Activated naive CD8-positive, alpha-beta T cell treated with anti-CD3 and anti-CD28 coated beads, Interleukin-2, amount 50 U/mL, for 16 hours (primary cell): ENCODE measurements around the gene CAP2.

Experiments used
- DNase-seq: peaks from one replicate; pipeline ENCODE4 v3.0.0-alpha.2; 2020; ENCODE audit warnings: low read depth, low spot score

CAP2 gene, protein sequence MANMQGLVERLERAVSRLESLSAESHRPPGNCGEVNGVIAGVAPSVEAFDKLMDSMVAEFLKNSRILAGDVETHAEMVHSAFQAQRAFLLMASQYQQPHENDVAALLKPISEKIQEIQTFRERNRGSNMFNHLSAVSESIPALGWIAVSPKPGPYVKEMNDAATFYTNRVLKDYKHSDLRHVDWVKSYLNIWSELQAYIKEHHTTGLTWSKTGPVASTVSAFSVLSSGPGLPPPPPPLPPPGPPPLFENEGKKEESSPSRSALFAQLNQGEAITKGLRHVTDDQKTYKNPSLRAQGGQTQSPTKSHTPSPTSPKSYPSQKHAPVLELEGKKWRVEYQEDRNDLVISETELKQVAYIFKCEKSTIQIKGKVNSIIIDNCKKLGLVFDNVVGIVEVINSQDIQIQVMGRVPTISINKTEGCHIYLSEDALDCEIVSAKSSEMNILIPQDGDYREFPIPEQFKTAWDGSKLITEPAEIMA

DNA sequence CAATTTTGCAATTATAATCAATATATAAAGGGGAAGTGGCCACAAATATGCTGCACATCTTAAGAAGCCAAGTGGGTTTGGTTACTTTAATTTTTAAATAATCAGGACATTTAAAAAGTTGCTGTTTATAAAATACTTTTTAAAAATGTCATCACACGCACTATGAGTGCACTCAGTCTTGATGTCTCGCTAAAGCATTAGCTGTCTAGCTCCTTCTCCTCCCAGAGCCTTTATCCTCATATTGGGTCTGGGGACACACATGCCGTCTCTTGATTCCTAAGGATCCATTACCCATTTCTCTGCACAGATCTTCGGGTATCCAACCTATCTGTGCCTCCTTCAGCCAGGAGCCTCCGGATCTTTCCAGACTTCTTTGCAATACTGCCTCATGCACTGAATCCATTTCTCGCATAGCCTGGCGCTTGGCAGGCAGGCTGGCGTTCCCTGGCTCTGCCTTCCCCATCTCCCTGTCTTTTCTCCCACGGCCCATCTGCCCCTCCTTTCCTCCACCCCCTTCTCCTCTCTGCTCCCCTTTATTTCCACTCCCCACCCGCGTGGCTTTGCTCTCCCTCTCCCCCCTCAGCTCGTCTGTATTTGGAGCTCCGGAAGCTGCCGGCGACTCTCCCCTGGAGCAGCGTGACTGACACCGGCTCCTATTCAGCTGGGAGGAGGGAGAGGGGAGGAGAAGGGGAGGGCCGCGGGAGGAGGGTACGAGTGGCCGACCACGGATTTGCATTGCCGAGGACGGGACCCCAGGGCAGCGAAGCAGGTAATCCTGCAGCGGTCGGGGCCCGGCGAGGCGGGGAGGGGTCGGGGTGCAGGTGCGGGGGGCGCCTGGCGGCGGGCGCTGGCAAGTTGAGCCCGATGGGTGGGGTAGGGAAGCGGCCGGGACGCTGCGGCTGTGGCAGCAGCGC is at the start of gene CAP2:
TSS of gene CAP2 (plus strand) at position 618 of the 914 bp plus-strand sequence. CDS start 27,961 bp downstream, outside the sequence.
- DNase-seq = no peak

DNA sequence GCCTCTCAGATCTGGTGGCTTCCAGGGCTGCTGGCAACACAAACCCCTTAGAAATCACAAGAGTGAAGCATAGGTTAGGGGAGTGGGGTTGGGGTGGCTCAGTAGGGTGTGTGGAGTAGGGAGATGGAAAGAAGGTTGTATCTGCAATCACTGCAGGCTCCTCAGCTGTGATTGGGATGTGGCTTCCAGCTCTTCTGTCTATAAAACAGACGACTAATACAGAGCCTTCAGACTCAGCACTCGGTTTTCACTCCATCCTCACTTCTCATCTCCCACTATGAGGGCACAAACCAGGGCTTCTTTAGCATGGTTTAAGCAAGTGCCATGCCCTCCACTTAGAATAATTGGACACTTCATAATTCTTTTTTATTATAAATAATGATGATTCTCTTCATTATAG is 46.4 kb upstream of the CAP2 start:
- no peak for DNase-seq

DNA sequence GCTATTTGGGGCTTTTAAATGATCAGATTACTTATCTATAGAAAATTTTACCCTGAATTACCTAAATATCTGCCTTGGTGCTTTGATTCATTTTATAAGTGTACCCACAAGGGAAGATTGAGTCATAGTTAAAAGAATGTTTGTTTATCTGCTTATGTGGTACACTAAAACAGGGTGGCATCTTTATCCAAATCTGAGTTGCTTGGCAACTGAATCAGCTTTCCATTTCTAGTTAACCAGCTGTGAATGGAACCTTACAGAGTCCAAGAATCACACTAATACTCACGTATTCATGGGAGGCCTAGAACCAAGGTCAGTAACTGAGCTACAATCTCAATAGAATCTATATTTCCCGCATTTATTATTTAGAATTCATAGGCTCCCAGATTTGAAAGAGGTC is 44.0 kb upstream of the CAP2 start:
- no peak for DNase-seq

GRCh38 chr6:17352302-17352701 is 41.1 kb upstream of the CAP2 start:
- no peak for DNase-seq

- no peak for DNase-seq
These were observed 39.8 kb upstream of the CAP2 start for GRCh38 chr6:17353440-17354175.

DNA sequence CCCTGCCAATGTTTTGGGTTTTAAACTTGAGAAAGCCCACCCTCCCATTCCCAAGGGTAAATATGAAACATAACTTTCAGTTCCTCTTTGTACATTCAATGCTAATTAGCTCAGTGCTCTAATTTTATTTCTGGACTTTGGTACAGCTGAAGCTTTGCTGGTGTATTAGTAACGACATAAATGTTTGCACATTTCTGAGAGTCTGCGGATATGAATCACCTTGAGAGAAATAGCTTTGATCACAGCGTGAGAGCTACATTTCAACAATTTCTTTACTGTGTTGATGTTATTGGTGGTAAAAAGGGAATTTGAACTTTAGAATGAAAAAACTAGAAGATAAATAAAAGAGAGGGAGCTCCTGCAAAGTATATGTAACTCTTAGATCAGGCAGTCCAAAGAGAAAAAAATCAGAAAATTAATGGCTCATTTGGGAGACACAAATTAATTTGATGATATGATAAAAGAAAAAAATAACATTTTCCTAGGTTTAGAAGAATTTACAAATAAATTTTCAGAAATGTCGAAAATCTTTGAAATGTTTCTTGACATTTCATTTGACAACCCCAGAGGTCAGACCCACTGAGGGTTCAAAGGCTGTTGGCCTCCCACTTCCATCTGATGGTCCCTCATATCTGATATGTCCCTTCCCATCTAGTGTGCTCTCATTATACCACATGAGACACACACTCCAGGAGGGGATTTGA is 38.5 kb upstream of the CAP2 start:
- DNase-seq = no peak

- no peak for DNase-seq
These were observed 38.0 kb upstream of the CAP2 start for GRCh38 chr6:17355404-17355774.

DNA sequence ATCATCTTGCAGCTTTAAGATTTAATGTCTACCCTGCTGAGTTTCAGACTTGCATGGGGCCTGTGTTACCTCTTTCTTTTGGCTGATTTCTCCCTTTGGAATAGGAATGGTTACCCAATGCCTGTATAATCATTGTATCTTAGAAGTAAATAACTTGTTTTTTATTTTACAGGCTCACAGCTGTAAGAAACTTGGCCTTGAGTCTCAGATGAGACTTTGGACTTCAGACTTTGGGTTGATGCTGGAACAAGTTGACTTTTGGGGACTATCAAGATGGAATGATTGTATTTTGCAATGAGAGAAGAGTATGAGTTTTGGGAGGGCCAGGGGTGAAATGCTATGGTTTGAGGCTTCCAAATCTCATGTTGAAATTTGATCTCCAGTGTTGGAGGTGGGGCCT is 34.9 kb upstream of the CAP2 start:
- DNase-seq = no peak

DNA sequence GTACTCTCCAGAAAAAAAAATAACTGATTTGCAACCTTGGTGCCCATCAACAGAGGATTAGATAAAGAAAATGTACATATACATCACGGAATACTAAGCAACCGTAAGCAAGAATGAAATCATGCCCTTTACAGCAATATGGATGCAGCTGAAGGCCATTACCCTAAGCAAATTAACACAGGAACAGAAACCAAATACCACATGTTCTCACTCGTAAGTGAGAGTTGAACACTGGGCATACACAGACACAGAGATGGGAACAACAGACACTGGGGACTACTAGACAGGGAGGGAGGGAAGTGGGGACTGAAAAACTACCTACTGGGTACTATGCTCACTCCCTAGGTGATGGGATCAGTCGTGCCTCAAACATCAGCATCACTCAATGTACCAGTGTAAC is 32.8 kb upstream of the CAP2 start:
- no peak for DNase-seq

DNA sequence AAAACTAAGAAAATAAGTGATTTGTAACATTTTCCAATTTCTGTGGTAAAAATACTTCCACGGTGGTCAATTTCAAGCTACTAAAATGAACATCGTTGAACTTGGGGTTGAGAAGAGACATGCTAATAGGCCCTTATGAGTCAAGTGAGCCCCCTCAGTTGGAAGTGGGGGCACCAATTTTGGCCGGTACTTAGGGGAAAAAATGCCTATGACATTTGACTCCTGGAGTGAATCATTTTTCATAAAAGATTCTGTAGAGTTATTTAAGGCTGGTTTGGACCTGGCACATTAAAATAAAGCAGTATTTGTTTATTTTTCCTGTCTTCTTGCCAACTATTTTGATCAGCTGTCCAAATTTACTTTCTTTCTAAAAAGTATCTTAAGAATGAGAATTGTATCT is 32.4 kb upstream of the CAP2 start:
- no peak for DNase-seq

DNA sequence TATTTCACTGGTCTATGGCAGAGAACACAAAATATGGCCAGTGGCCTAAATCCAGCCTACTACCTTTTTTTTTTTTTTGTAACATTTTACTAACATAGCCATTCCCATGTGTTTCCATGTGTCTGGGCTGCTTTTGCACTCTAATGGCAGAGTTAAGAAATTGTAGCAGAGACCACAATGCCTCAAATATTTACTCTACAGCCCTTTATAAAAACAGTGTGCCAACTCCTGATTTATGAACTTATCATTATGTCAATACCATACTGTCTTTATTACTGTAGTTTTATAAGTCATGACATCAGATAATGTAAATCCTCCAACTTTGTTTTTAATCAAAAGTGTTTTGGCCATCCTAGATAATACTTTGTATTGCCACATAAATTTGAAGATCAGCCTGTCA is 27.4 kb upstream of the CAP2 start:
- no peak for DNase-seq

- no peak for DNase-seq
These were observed 25.5 kb upstream of the CAP2 start for GRCh38 chr6:17367868-17368267.

DNA sequence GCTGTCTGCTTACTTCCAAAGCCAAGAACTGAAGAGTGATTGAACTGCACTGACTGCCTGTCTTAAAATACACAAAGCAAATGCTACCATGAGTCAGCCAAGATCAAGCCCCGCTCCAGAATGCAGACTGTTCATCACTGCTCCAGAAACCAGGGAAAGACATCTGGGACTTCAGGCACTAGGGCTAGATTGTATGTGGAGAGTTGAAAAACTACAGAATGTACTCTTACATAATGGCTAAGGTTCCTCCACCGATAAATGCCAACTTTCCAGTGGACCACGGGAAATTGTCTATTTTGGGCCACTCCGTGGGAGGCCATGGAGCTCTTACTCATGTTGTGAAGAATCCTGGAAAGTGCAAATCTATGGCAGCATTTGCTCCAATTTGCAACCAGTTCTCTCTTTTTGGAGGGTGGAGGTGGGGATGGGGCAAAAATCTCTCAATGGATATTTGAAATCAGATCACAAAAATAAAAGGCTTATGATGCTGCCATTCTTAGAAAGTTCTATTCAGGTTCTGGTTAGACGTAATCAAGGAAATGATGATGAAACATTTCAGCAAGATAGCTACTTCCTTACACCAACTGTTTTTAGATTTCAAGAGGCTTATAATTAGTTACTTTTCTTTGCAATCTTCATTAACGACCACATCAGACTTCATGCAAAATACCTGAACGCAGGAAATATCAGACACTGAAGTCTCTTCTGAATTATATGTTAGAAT is 11.8 kb upstream of the CAP2 start:
- no peak for DNase-seq

DNA sequence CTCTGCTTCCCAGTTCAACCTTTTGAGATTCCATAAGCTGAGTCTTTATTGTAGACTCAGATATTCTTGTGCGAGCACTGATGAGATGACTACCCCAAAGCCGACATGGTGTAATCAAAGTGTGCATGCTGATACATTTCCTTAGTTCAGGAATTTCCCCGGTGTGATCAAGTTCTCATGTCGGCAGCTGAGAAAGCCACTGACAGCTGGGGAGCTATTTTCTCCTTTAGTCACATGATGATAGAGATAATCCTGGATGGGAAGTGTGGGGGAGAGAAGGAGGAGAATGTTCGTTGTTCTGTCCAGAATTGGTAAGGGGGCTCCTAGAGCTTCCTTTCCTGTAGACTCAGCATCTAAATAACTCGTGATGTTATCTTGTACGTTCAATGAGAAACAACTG is 7.7 kb upstream of the CAP2 start:
- no peak for DNase-seq

- DNase-seq = no peak
These were observed 5.0 kb upstream of the CAP2 start for GRCh38 chr6:17388365-17388764.

DNA sequence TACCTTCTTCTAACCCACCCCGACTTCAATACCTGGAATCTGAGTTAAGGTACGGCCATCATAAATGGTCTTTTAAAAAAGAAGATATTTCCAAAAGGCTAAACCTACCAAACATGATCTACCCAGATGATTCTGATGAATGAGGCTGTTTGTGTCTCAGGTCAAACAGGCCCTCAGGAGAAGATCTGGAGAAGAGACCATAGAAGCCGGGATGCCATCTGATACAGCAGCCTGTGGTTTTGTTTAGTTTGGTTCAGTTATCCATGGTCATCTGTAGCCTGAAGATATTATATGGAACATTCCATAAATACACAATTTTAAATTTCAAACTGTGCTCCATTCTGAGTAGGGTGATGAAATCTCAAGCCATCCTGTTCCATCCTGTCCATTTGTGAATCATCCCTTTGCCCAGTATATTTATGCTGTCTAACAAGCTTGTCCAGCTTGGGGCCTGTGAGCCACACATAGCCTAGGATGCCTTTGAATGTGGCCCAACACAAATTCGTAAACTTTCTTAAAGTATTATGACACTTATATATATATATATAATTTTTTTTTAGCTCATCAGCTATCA is 4.0 kb upstream of the CAP2 start:
- DNase-seq = no peak

DNA sequence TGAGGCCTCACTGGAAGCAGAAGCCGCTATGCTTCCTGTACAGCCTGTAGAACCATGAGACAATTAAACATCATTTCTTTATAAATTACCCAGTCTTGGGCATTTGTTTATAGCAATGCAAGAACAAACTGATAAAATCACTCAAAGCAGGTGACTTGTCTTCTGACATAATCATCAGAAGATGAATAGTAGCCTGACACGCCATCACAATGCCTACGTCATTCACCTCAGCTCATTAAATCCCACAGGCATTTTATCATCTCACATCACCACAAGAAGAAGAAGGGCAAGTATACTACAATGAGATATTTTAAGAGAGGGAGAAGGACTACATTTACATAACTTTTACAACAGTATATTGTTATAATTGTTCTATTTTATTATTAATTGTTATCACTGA is 3.1 kb upstream of the CAP2 start:
- no peak for DNase-seq

DNA sequence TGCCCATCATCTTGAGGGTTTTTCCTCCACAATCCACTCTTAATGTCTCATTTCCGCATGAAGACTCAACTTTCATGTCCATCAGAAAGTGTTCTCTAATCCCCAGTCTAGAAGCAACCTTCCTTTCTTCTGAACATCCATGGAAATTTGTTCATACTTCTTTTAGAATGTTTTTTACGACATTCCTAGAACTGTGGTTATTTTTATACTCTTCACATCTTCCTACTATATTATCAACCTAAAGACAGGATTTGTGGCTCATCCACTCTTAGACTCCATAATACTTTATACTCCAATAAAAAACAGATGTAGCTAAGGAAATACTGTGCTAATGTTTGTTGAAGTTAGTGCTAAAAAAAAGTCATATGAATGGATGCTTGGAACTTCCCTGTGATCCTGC is 1.4 kb upstream of the CAP2 start:
- DNase-seq = no peak

GRCh38 chr6:17393892-17394631 is 667 bp downstream of the CAP2 start:
- no peak for DNase-seq

DNA sequence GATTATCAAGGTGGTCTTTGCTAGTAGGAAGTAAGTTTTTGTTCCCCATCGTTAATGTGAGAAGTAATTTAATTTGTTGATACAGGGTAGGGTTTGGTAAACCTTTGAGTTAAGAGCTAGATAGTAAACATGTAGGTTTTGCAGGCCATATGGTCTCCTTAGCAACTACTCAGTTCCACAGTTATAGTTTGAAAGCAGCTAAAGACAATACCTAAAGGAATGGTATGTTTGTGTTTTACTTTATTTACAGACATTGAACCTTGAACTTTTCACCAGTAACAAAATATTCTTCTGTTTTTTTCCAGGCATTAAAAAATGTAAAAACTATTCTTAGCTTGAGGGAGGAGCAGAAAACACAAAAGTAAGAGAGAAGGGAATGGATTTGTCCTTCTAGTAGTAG is 1.7 kb downstream of the CAP2 start:
- no peak for DNase-seq
